MCF 10A (cell line): ENCODE data around the gene ARL8B. TPM values are rescaled to one million over a fixed set of nuclear protein-coding genes. Genes with fewer than 3 reads are reported as not detected.
A peak's percentile ranks its signal among the peaks of the same experiment; 100 is the strongest.

Source experiments
- Bru-seq: library from RNA; stranded (reverse); fragments of 400-500 nt; gene quantifications from one replicate; lab custom pipeline; 2021; lab: Mats Ljungman, UMichigan
- BruChase-seq, 2 experiments: library from RNA; stranded (reverse); fragments of 400-500 nt; gene quantifications; one replicate each; lab custom pipeline; 2021; lab: Mats Ljungman, UMichigan
- BruUV-seq: library from RNA; stranded (reverse); fragments of 400-500 nt; replicated peaks from 2 replicates; lab custom pipeline; 2021; lab: Mats Ljungman, UMichigan
- CTCF ChIA-PET: fragments of 300-600 bp; sonication (Branson Sonifier 250); formaldehyde crosslinking; extraction: SDS; loops from one replicate; lab custom pipeline; 2021; ENCODE audit warnings: antibody characterized with exemption, inconsistent platforms; lab: Yijun Ruan, JAX
- POLR2A ChIA-PET: fragments of 300-600, 350-650 bp; sonication (Branson Sonifier 250); formaldehyde crosslinking; extraction: SDS; loops from one replicate; lab custom pipeline; 2020; ENCODE audit warnings: antibody characterized with exemption, inconsistent platforms; lab: Yijun Ruan, JAX
- DNase-seq: peaks from one replicate; pipeline ENCODE4 v3.0.0-alpha.2; 2018; ENCODE audit not compliant: unreplicated experiment
- H3K27ac Mint-ChIP-seq: one replicate; pipeline ENCODE4 v1.8.0; 2022; ENCODE audit warnings: mild to moderate bottlenecking, low read depth, mixed read lengths; ENCODE audit not compliant: unreplicated experiment
- H3K27me3 Mint-ChIP-seq: one replicate; pipeline ENCODE4 v1.8.0; 2022; ENCODE audit warnings: mixed read lengths; ENCODE audit not compliant: insufficient read depth, unreplicated experiment
- H3K36me3 Mint-ChIP-seq: one replicate; pipeline ENCODE4 v1.8.0; 2022; ENCODE audit warnings: mild to moderate bottlenecking, moderate library complexity, mixed read lengths; ENCODE audit not compliant: insufficient read depth, unreplicated experiment
- H3K4me1 Mint-ChIP-seq: one replicate; pipeline ENCODE4 v1.8.0; 2022; ENCODE audit warnings: mixed read lengths; ENCODE audit not compliant: insufficient read depth, unreplicated experiment
- H3K4me3 Mint-ChIP-seq: one replicate; pipeline ENCODE4 v1.8.0; 2022; ENCODE audit warnings: mild to moderate bottlenecking, moderate library complexity, mixed read lengths; ENCODE audit not compliant: unreplicated experiment
- H3K9me3 Mint-ChIP-seq: one replicate; pipeline ENCODE4 v1.8.0; 2022; ENCODE audit warnings: mixed read lengths; ENCODE audit not compliant: unreplicated experiment
- intact Hi-C: fragments of 100-400 bp; cut with micrococcal nuclease; formaldehyde crosslinking; loops from 2 replicates; pipeline ENCODE4 v1.14.1; 2022
- long read RNA-seq: library from polyadenylated mRNA; stranded (forward); transcript quantifications from one replicate; pipeline ENCODE4 v2.0.0, GENCODE V29; 2022
- total RNA-seq: library from RNA; stranded (reverse); gene quantifications from 2 replicates; pipeline ENCODE4 v1.2.3, GENCODE V29; 2022
- TF ChIP-seq, protein P1 (sequence below): fragments of 200-600 bp; IDR thresholded peaks from one replicate; pipeline ENCODE4 v1.8.0; 2022; ENCODE audit warnings: antibody characterized with exemption, mild to moderate bottlenecking; ENCODE audit not compliant: unreplicated experiment

Gene ARL8B
- total RNA-seq (53.6 and 74.3 TPM in 2 replicates), Bru-seq, nascent RNA (percentile 95 among the genes with signal in this experiment), BruChase-seq, experiment 1, labeled RNA remaining after a 6-hour chase (percentile 95 among the genes with signal in this experiment), BruChase-seq, experiment 2, labeled RNA remaining after a 2-hour chase (percentile 94 among the genes with signal in this experiment)
- long read RNA-seq, transcript ARL8B-201 (7 exons, 3,005 nt) = major isoform, 114 of 131 reads
- long read RNA-seq, partial matches to known transcripts = 7 of 131 reads
- long read RNA-seq, other reads (novel, unspliced or antisense) = 9 of 131 reads

DNA sequence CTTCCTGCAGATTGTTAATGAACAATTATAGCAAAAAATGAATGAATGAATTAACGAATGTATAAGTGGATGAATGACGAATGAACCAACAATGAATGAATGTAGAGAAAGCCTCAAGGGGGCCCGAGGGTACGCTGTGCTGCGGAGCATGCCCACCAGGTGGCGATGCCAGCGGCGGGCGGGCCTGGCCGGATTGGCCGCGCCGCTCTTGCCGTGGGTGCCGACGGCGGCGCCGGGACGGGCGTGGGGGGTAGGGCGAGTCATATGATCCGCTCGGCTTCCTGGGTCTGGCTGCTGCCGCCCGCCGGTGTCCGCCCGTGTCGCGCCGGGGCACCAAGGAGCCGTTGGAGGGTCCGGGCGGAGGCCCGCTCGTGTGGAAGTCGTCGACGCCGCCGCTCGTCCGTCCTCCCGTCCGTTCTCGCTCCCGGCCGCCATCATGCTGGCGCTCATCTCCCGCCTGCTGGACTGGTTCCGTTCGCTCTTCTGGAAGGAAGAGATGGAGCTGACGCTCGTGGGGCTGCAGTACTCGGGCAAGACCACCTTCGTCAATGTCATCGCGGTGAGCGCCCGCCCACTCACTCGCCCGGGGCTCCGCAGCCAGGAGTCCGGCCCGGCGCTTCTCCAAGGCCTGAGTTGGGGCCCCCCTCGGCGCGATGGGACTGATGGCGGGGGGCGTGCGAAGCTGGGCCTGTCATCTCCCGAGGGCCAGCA lies at the start of gene ARL8B:
TSS of gene ARL8B (plus strand) at position 263 of the 711 bp plus-strand sequence. CDS start at position 437, 174 bp downstream.
- DNase-seq = peak; percentile 84
- Mint-ChIP-seq H3K4me3 (peak within 1 kb of the TSS; percentile 75), H3K36me3 (peaks cover 6% of the 10 kb centered on the region), H3K27ac (peak within 1 kb of the TSS; percentile 82), H3K27me3 (no peaks in the 10 kb centered on the region), H3K4me1 (peaks cover 12% of the 10 kb centered on the region), H3K9me3 (no peaks in the 10 kb centered on the region)
- TF ChIP-seq, protein P1, sequence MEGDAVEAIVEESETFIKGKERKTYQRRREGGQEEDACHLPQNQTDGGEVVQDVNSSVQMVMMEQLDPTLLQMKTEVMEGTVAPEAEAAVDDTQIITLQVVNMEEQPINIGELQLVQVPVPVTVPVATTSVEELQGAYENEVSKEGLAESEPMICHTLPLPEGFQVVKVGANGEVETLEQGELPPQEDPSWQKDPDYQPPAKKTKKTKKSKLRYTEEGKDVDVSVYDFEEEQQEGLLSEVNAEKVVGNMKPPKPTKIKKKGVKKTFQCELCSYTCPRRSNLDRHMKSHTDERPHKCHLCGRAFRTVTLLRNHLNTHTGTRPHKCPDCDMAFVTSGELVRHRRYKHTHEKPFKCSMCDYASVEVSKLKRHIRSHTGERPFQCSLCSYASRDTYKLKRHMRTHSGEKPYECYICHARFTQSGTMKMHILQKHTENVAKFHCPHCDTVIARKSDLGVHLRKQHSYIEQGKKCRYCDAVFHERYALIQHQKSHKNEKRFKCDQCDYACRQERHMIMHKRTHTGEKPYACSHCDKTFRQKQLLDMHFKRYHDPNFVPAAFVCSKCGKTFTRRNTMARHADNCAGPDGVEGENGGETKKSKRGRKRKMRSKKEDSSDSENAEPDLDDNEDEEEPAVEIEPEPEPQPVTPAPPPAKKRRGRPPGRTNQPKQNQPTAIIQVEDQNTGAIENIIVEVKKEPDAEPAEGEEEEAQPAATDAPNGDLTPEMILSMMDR = peak; percentile 92
- intact Hi-C loops = loop anchor here (1.0 to 5.0 kb wide), 3 partner anchors 65 to 411 kb away; partner anchors contain the start of gene EDEM1
- ChIA-PET POLR2A (interaction anchor here (0.8 to 7.2 kb wide), 13 partner anchors 15 to 410 kb away, joined by 3 to 190 read pairs (median 5); partner anchors contain the start of gene EDEM1), CTCF (interaction anchor here (0.7 to 6.9 kb wide), 20 partner anchors 11 to 1945 kb away, joined by 3 to 80 read pairs (median 4); partner anchors contain the start of gene EDEM1)
- no TSS peak for BruUV-seq

DNA sequence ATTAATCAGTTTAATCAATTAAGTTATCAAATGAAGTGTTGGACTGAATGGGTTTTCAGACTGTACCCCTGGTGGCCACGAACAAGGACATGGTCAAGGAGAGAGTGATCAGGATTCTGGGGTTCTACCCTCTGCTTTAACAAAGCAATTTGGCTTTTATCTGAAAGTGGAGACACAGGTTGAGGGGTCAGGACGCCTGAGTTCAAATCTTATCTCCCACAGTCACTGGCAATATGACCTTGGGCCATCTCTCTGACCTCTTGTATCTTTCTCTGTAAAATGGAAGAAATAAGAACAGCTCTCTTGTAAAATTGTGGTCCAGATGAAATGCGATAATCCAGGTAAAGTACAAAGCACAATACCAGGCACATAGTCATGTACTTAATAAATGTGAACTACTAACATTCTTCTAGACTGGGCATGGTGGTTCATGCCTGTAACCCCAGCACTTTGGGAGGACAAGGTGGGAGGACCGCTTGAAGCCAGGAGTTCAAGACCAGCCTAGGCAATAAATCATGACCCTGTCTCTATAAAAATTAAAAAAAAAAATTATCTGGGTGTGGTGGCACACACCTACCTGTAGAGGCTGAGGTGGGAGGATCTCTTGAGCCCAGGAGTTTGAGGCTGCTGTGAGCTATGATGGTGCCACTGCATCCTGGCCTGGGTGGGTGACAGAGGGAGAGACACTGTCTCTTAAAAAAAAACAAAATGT lies 48.6 kb upstream of the ARL8B start:
- intact Hi-C loops = no loop called here
- DNase-seq = no peak
- H3K4me1 Mint-ChIP-seq = peaks cover 29% of the 10 kb centered on the region
- H3K27ac Mint-ChIP-seq = no peak overlapping the region
- H3K9me3 Mint-ChIP-seq = no peaks in the 10 kb centered on the region
- no peaks in the 10 kb centered on the region for H3K27me3 Mint-ChIP-seq
- TF ChIP-seq, protein P1 = no peak
- CTCF ChIA-PET = interaction anchor here (0.5 to 4.6 kb wide), 10 partner anchors 14 to 362 kb away, joined by 3 to 22 read pairs (median 4); no protein-coding TSS in a partner anchor
- BruUV-seq = no TSS peak
- no peaks in the 10 kb centered on the region for H3K36me3 Mint-ChIP-seq
- POLR2A ChIA-PET = interaction anchor here (0.7 to 2.6 kb wide), 3 partner anchors 15 to 123 kb away, joined by 4 to 16 read pairs (median 4); no protein-coding TSS in a partner anchor
- H3K4me3 Mint-ChIP-seq = no peak overlapping the region

DNA sequence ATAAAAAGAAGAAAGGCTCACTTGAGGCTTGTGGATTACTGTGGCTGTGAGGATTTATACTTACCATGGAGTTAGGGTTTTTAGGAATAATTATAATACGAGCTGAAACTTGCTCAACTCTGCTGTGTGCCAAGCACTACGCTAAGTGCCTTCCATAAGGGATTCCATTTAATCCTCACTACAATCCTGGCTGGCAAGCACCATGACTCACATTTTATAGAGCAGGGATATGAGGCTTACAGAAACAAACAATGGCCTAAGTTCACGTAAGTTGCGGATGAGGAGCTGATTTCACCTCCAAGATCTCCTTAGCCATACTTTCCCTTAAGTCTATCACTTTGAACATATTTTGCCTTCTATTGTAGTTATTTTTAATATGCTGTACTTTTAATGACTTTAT lies 43.9 kb upstream of the ARL8B start:
- BruUV-seq = no TSS peak
- CTCF ChIA-PET = interaction anchor here (1.4 to 3.6 kb wide), 2 partner anchors 93 to 367 kb away, joined by 3 to 10 read pairs; no protein-coding TSS in a partner anchor
- TF ChIP-seq, protein P1 = no peak
- Mint-ChIP-seq H3K4me3 (no peak overlapping the region), H3K4me1 (peaks cover 5% of the 10 kb centered on the region), H3K36me3 (no peaks in the 10 kb centered on the region), H3K27me3 (no peaks in the 10 kb centered on the region), H3K27ac (peak overlapping the region; percentile 27), H3K9me3 (no peaks in the 10 kb centered on the region)
- peak; percentile 89 for DNase-seq
- intact Hi-C loops = no loop called here
- POLR2A ChIA-PET = interaction anchor here (0.6 to 3.0 kb wide), 15 partner anchors 9 to 337 kb away, joined by 3 to 21 read pairs (median 5); partner anchors contain the start of genes ARL8B, BHLHE40 and EDEM1
